ENCODE measurements around the gene PLEKHH1. TPM values are rescaled to one million over a fixed set of nuclear protein-coding genes. Genes with fewer than 3 reads are reported as not detected.

The PLEKHH1 gene
- total RNA-seq, result 3.7 TPM
- long read RNA-seq, full-length matches to known transcripts, result 2 of 4 reads
- long read RNA-seq, partial matches to known transcripts, result 0 of 4 reads
- long read RNA-seq, other reads (novel, unspliced or antisense), result 2 of 4 reads

DNA sequence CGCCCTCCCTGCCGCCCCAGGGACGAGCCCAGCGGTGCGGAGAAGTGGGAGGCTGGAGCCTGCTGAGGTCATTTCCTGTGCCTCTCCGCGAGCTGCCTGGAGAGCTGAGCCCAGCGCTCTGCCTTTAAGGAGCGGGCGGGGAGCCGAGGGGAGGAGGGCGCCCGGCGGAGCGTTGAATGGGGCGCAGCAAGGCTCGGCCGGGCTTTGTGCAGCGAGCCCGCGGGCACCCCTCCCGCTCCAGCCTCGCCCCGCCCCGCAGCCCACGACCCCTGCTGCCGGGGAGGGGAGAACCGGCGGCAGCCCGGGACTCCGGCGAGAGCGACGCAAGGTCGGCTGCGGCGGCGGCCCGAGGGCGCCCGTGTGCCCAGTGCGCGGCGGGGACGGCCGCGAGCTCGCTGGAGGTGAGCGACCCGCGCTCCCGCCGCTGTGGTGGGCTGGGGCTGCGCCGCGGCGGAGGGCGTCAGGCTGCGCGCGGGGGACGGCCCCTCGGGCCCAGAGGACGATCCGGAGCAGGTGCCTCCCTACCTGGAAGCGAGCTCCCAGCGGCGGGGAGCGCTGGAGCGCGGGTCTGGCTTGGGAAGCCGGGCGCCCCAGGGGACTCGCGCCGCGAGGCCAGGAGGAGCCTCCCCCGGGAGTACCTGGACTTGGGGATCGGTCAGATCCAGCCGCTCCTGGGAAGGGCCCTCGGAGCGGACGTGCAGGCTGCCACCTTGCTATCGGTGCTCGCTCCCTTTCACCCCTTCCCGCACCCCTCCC is at the start of gene PLEKHH1:
Gene PLEKHH1 (plus strand): TSS at position 293 of the 756 bp plus-strand sequence. CDS start 8,578 bp downstream, outside the sequence.
- Histone ChIP-seq H3K9me3 (replicated peaks) (no peaks in the 10 kb centered on the region), H3K4me3 (peak within 1 kb of the TSS; percentile 72), H3K36me3 (no peaks in the 10 kb centered on the region), H3K27me3 (ENCODE audit: low read depth) (no peaks in the 10 kb centered on the region), H3K4me1 (peaks cover 14% of the 10 kb centered on the region), H3K27ac (replicated peaks) (peak within 1 kb of the TSS; percentile 68)
- TF ChIP-seq CTCF (IDR thresholded peaks at IDR 0.05; ENCODE audit: borderline replicate concordance), result no peak
- intact Hi-C loops (cut with micrococcal nuclease), result no loop called here
- peak; percentile 80 for DNase-seq

- H3K4me1 ChIP-seq, result peaks cover 46% of the 10 kb centered on the region
- no peaks in the 10 kb centered on the region for H3K27me3 ChIP-seq (ENCODE audit: low read depth)
- no peak for TF ChIP-seq CTCF (IDR thresholded peaks at IDR 0.05; ENCODE audit: borderline replicate concordance)
- no peak overlapping the region for H3K4me3 ChIP-seq
- intact Hi-C loops (cut with micrococcal nuclease), result no loop called here
- H3K27ac ChIP-seq (replicated peaks), result peak overlapping the region; percentile 86
- no peaks in the 10 kb centered on the region for H3K36me3 ChIP-seq
- H3K9me3 ChIP-seq (replicated peaks), result no peaks in the 10 kb centered on the region
- no peak for DNase-seq
These were observed 49.4 kb upstream of the PLEKHH1 start for GRCh38 chr14:67483579-67484285.

DNA sequence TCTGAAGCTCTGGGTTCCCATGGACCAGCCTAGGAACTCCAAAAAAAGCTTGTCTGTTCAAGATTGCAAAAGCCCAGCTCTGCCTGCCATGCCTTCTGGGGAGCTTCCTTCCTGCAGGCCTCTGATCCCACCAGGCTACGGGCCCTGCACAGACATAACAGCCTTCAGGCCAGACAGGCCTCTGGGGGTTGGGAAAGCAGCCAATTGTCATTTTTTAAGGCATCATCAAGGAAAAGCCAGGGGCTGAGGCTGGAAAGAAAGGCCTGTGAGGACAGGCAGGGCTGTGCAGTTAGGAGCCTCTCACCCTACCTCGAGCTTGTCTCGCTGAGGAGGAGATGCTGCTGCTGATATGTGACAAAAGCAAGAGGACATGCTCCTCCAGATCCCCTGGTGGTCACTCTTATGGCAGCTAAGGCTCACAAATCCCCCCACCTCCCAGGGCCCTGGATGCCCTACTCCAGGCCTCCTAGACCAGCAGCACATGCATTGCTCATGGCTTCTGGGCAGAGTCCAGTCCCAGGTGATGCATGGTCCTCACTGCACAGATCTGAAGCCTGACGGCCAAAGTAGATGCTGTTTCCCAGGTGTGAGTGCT is 47.5 kb upstream of the PLEKHH1 start:
- no peaks in the 10 kb centered on the region for H3K36me3 ChIP-seq
- H3K9me3 ChIP-seq (replicated peaks), result no peaks in the 10 kb centered on the region
- H3K4me3 ChIP-seq, result no peak overlapping the region
- TF ChIP-seq CTCF (IDR thresholded peaks at IDR 0.05; ENCODE audit: borderline replicate concordance), result no peak
- no peak for DNase-seq
- peaks cover 49% of the 10 kb centered on the region for H3K4me1 ChIP-seq
- no peaks in the 10 kb centered on the region for H3K27me3 ChIP-seq (ENCODE audit: low read depth)
- intact Hi-C loops (cut with micrococcal nuclease), result no loop called here
- H3K27ac ChIP-seq (replicated peaks), result peak overlapping the region; percentile 86

DNA sequence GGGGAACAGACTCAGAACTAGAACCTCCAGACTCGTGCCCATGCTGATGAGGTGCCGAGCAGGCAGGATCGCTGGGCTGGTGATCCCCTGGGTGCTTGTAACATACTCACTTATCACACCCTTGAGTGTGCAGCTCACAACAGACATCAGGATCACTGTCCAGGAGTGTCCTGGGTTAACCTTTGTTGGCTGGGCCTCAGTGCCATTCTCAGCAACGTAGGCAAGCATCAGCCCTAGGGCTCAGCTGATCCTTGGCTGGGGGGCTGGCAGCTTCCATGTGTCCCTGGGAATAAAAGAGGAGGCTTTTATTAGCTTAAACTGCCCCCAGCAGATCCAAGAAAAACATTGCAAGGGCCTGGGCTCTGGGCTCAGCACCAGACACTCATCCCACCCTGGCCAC is 46.2 kb upstream of the PLEKHH1 start:
- Histone ChIP-seq H3K27me3 (ENCODE audit: low read depth) (no peaks in the 10 kb centered on the region), H3K27ac (replicated peaks) (peak overlapping the region; percentile 86), H3K36me3 (no peaks in the 10 kb centered on the region), H3K4me1 (peaks cover 49% of the 10 kb centered on the region), H3K9me3 (replicated peaks) (no peaks in the 10 kb centered on the region), H3K4me3 (no peak overlapping the region)
- peak; percentile 15 for TF ChIP-seq CTCF (IDR thresholded peaks at IDR 0.05; ENCODE audit: borderline replicate concordance)
- DNase-seq, result peak; percentile 68
- intact Hi-C loops (cut with micrococcal nuclease), result no loop called here

- Histone ChIP-seq H3K4me1 (peaks cover 49% of the 10 kb centered on the region), H3K9me3 (replicated peaks) (no peaks in the 10 kb centered on the region), H3K27me3 (ENCODE audit: low read depth) (no peaks in the 10 kb centered on the region), H3K4me3 (no peak overlapping the region), H3K27ac (replicated peaks) (peak overlapping the region; percentile 86), H3K36me3 (no peaks in the 10 kb centered on the region)
- no peak for TF ChIP-seq CTCF (IDR thresholded peaks at IDR 0.05; ENCODE audit: borderline replicate concordance)
- intact Hi-C loops (cut with micrococcal nuclease), result no loop called here
- no peak for DNase-seq
These were observed 45.8 kb upstream of the PLEKHH1 start for GRCh38 chr14:67487332-67487731.

Data from left ventricle myocardium inferior (tissue), 1 donor.